Neural cell (in vitro differentiated cells): ENCODE data around the gene PTCRA. TPM values are rescaled to one million over a fixed set of nuclear protein-coding genes. Genes with fewer than 3 reads are reported as not detected.
A peak's percentile ranks its signal among the peaks of the same experiment; 100 is the strongest.
"Not testable (repeated sequence)": the region's sequence is repeated elsewhere in the genome, so short reads cannot be mapped to it uniquely, and the experiment has no call there.

Experiments used
- H2AFZ ChIP-seq: fragments of 200-600, 300-800 bp; sonication (generic), shearing (Covaris generic); 2 replicates; pipeline ENCODE4 v1.6.0; 2014; ENCODE audit warnings: low read depth, mild to moderate bottlenecking, antibody characterized with exemption, low read length, moderate library complexity
- H3F3A ChIP-seq: fragments of 200-600 bp; shearing (Covaris generic); 2 replicates; pipeline ENCODE4 v1.6.1; 2016; ENCODE audit warnings: mild to moderate bottlenecking, moderate library complexity, mixed read lengths, antibody characterized with exemption, low read length; ENCODE audit not compliant: insufficient read depth, poor library complexity, severe bottlenecking
- H3K27ac ChIP-seq: fragments of 200-600, 300-800 bp; sonication (generic), shearing (Covaris generic); 2 replicates; pipeline ENCODE4 v1.5.1; 2014; ENCODE audit warnings: mild to moderate bottlenecking, low read length, moderate library complexity
- H3K27me3 ChIP-seq: fragments of 300-800, 200-600 bp; sonication (generic), shearing (Covaris generic); 2 replicates; pipeline ENCODE4 v1.6.0; 2014; ENCODE audit warnings: mild to moderate bottlenecking, low read depth, low read length, moderate library complexity; ENCODE audit not compliant: insufficient read depth
- H3K36me3 ChIP-seq: fragments of 300-800, 200-600 bp; sonication (generic), shearing (Covaris generic); 2 replicates; pipeline ENCODE4 v1.5.1; 2014; ENCODE audit warnings: mild to moderate bottlenecking, antibody characterized with exemption, low read length, moderate library complexity; ENCODE audit not compliant: insufficient read depth
- H3K4me2 ChIP-seq: fragments of 300-800, 200-600 bp; sonication (generic), shearing (Covaris generic); 2 replicates; pipeline ENCODE4 v1.6.0; 2014; ENCODE audit warnings: mild to moderate bottlenecking, low read length
- H3K4me3 ChIP-seq: fragments of 300-800, 200-600 bp; sonication (generic), shearing (Covaris generic); 2 replicates; pipeline ENCODE4 v1.5.1; 2014; ENCODE audit warnings: mild to moderate bottlenecking, low read length, moderate library complexity
- H3K79me2 ChIP-seq: fragments of 200-600 bp; shearing (Covaris generic); replicated peaks from 2 replicates; pipeline ENCODE4 v1.6.0; 2014; ENCODE audit warnings: mild to moderate bottlenecking, low read length, moderate library complexity; ENCODE audit not compliant: insufficient read depth
- H3K9ac ChIP-seq: fragments of 300-800, 200-600 bp; sonication (generic), shearing (Covaris generic); 2 replicates; pipeline ENCODE4 v1.6.1; 2016; ENCODE audit warnings: mild to moderate bottlenecking, low read length, mixed read lengths
- H3K9me2 ChIP-seq: fragments of 200-600 bp; shearing (Covaris generic); 2 replicates; pipeline ENCODE4 v1.6.1; 2016; ENCODE audit warnings: mild to moderate bottlenecking, low read length, mixed read lengths; ENCODE audit not compliant: insufficient read depth
- H3K9me3 ChIP-seq: fragments of 200-600, 300-800 bp; sonication (generic), shearing (Covaris generic); 2 replicates; pipeline ENCODE4 v1.6.1; 2016; ENCODE audit warnings: mild to moderate bottlenecking, mixed run types, low read length, moderate library complexity, mixed read lengths
- H4K20me1 ChIP-seq: fragments of 200-600 bp; shearing (Covaris generic); 2 replicates; pipeline ENCODE4 v1.6.1; 2016; ENCODE audit warnings: mild to moderate bottlenecking, mixed run types; ENCODE audit not compliant: insufficient read depth
- EP300 ChIP-seq: fragments of 450-650 bp; conservative IDR thresholded peaks from 2 replicates; pipeline ENCODE4 v1.6.1; 2014; ENCODE audit warnings: antibody characterized with exemption, mild to moderate bottlenecking, moderate library complexity; ENCODE audit not compliant: poor library complexity, severe bottlenecking
- EZH2 ChIP-seq: fragments of 200-600, 300-800 bp; shearing (Covaris generic), sonication (generic); IDR thresholded peaks from 2 replicates; pipeline ENCODE4 v1.6.1; 2014; ENCODE audit warnings: antibody characterized with exemption, low read length, borderline replicate concordance, mild to moderate bottlenecking; ENCODE audit not compliant: insufficient read depth, poor library complexity, severe bottlenecking
- MXI1 ChIP-seq: fragments of 450-650 bp; conservative IDR thresholded peaks from 2 replicates; pipeline ENCODE4 v1.6.1; 2014; ENCODE audit warnings: antibody characterized with exemption, mild to moderate bottlenecking; ENCODE audit not compliant: poor library complexity, severe bottlenecking
- POLR2AphosphoS5 ChIP-seq: IDR thresholded peaks from 2 replicates; pipeline ENCODE4 v1.6.1; 2012
- RAD21 ChIP-seq: fragments of 450-650 bp; conservative IDR thresholded peaks from 2 replicates; pipeline ENCODE4 v1.6.1; 2014; ENCODE audit warnings: antibody characterized with exemption, mild to moderate bottlenecking, moderate library complexity
- REST ChIP-seq: IDR thresholded peaks from 2 replicates; pipeline ENCODE4 v1.6.1; 2012; ENCODE audit warnings: borderline replicate concordance
- SMC3 ChIP-seq: fragments of 450-650 bp; conservative IDR thresholded peaks from 2 replicates; pipeline ENCODE4 v1.6.1; 2014; ENCODE audit warnings: antibody characterized with exemption, mild to moderate bottlenecking, moderate library complexity; ENCODE audit not compliant: poor library complexity
- TAF1 ChIP-seq: IDR thresholded peaks from 2 replicates; pipeline ENCODE4 v1.6.1; 2012; ENCODE audit warnings: low read depth
- polyA plus RNA-seq: library from polyadenylated mRNA; depleted of rRNA; stranded (reverse); fragments of >200 nt; gene quantifications from 2 replicates; pipeline ENCODE4 v1.2.3, GENCODE V29; 2014
- TF ChIP-seq, protein P1 (sequence below): fragments of 450-650 bp; IDR thresholded peaks from 2 replicates; pipeline ENCODE4 v1.5.1; 2014; ENCODE audit warnings: antibody characterized with exemption, mild to moderate bottlenecking, moderate library complexity; ENCODE audit not compliant: poor library complexity, severe bottlenecking

The PTCRA gene
- polyA plus RNA-seq, 1 donor from 2014 or later = not detected

GRCh38 chr6:42885702-42886101 lies 30.2 kb upstream of the PTCRA start:
- peaks cover 4% of the 10 kb centered on the region for H3K79me2 ChIP-seq
- no peaks in the 10 kb centered on the region for H3K27me3 ChIP-seq
- H3K4me2 ChIP-seq = no peak overlapping the region
- no peaks in the 10 kb centered on the region for H3K9me3 ChIP-seq
- TF ChIP-seq, protein P1, sequence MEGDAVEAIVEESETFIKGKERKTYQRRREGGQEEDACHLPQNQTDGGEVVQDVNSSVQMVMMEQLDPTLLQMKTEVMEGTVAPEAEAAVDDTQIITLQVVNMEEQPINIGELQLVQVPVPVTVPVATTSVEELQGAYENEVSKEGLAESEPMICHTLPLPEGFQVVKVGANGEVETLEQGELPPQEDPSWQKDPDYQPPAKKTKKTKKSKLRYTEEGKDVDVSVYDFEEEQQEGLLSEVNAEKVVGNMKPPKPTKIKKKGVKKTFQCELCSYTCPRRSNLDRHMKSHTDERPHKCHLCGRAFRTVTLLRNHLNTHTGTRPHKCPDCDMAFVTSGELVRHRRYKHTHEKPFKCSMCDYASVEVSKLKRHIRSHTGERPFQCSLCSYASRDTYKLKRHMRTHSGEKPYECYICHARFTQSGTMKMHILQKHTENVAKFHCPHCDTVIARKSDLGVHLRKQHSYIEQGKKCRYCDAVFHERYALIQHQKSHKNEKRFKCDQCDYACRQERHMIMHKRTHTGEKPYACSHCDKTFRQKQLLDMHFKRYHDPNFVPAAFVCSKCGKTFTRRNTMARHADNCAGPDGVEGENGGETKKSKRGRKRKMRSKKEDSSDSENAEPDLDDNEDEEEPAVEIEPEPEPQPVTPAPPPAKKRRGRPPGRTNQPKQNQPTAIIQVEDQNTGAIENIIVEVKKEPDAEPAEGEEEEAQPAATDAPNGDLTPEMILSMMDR = no peak
- TF ChIP-seq EZH2 (no peak), POLR2AphosphoS5 (no peak), SMC3 (no peak), EP300 (no peak), TAF1 (no peak), MXI1 (no peak), RAD21 (no peak), REST (no peak)
- no peak overlapping the region for H3K4me3 ChIP-seq
- no peak overlapping the region for H3K9ac ChIP-seq
- no peaks in the 10 kb centered on the region for H4K20me1 ChIP-seq
- H3F3A ChIP-seq = peaks cover 6% of the 10 kb centered on the region
- no peaks in the 10 kb centered on the region for H3K9me2 ChIP-seq
- no peaks in the 10 kb centered on the region for H3K36me3 ChIP-seq
- H3K27ac ChIP-seq = no peak overlapping the region
- no peak overlapping the region for H2AFZ ChIP-seq

- not testable (repeated sequence) for H3K36me3 ChIP-seq, H3K9me3 ChIP-seq, H3K27ac ChIP-seq, H2AFZ ChIP-seq, H3K9ac ChIP-seq, H4K20me1 ChIP-seq, H3K79me2 ChIP-seq, H3F3A ChIP-seq, H3K9me2 ChIP-seq, H3K4me2 ChIP-seq, H3K27me3 ChIP-seq, H3K4me3 ChIP-seq
These were observed 27.7 kb upstream of the PTCRA start for GRCh38 chr6:42888201-42888600.

DNA sequence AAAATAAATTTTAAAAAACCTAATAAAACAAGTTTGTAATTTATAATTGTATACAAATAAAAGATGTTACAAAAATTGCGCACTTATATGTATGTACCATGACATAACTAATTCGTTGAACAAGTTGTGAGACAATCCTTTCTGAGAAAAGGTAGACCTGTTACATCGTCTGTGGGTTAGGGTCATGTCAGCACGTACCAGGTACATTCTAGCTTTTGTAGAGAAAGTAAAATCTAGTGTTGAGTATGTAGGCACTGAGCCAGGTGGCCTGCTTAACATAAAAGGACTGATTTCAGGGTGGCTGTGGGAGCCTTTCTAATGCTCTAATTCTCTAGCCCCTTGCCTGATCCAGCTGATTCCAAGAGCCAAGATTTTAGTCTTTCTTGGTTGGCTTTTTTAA lies 26.0 kb upstream of the PTCRA start:
- no peaks in the 10 kb centered on the region for H4K20me1 ChIP-seq
- peak overlapping the region; percentile 93 for H3K4me3 ChIP-seq
- H3F3A ChIP-seq = peaks cover 6% of the 10 kb centered on the region
- peak overlapping the region; percentile 97 for H2AFZ ChIP-seq
- peak overlapping the region; percentile 98 for H3K4me2 ChIP-seq
- H3K9me2 ChIP-seq = no peaks in the 10 kb centered on the region
- H3K9me3 ChIP-seq = no peaks in the 10 kb centered on the region
- TF ChIP-seq EZH2 (no peak), TAF1 (no peak), SMC3 (no peak), REST (no peak), RAD21 (no peak), POLR2AphosphoS5 (no peak), EP300 (no peak), MXI1 (no peak)
- TF ChIP-seq, protein P1 = no peak
- no peaks in the 10 kb centered on the region for H3K79me2 ChIP-seq
- H3K27ac ChIP-seq = peak overlapping the region; percentile 94
- peak overlapping the region; percentile 97 for H3K9ac ChIP-seq
- no peaks in the 10 kb centered on the region for H3K36me3 ChIP-seq
- no peaks in the 10 kb centered on the region for H3K27me3 ChIP-seq
